Neuronal stem cell (in vitro differentiated cells): ENCODE measurements around the gene OPRM1.

Source experiments
- DNase-seq: peaks from one replicate; pipeline ENCODE4 v3.0.0-alpha.2; 2013; ENCODE audit warnings: low spot score
- H2AFZ ChIP-seq: one replicate; pipeline ENCODE4 v1.6.1; 2013; ENCODE audit warnings: mild to moderate bottlenecking, low read length, inconsistent platforms
- H2AK5ac ChIP-seq: 2 replicates; pipeline ENCODE4 v1.6.1; 2013; ENCODE audit warnings: low read depth, mild to moderate bottlenecking, inconsistent platforms, low read length, moderate library complexity, mixed read lengths
- H2BK120ac ChIP-seq: 2 replicates; pipeline ENCODE4 v1.6.1; 2013; ENCODE audit warnings: low read depth, mild to moderate bottlenecking, inconsistent platforms, low read length, moderate library complexity, mixed read lengths
- H2BK12ac ChIP-seq: one replicate; pipeline ENCODE4 v1.6.1; 2013; ENCODE audit warnings: low read length, inconsistent platforms
- H2BK15ac ChIP-seq: 2 replicates; pipeline ENCODE4 v1.6.1; 2013; ENCODE audit warnings: mild to moderate bottlenecking, low read length, inconsistent platforms, mixed read lengths
- H2BK5ac ChIP-seq: one replicate; pipeline ENCODE4 v1.6.1; 2013; ENCODE audit warnings: inconsistent platforms, mild to moderate bottlenecking, low read length, moderate library complexity
- H3K14ac ChIP-seq: one replicate; pipeline ENCODE4 v1.6.1; 2013; ENCODE audit warnings: low read length, inconsistent platforms
- H3K18ac ChIP-seq: 2 replicates; pipeline ENCODE4 v1.6.1; 2013; ENCODE audit warnings: low read length, inconsistent platforms
- H3K23ac ChIP-seq: 2 replicates; pipeline ENCODE4 v1.6.1; 2013; ENCODE audit warnings: low read depth, mild to moderate bottlenecking, mixed read lengths, low read length, inconsistent platforms; ENCODE audit not compliant: poor library complexity
- H3K27ac ChIP-seq: replicated peaks from 3 replicates; pipeline ENCODE4 v1.5.1; 2013; ENCODE audit warnings: low read length, inconsistent platforms
- H3K27me3 ChIP-seq, 3 experiments: 2 replicates each; pipeline ENCODE4 v1.6.1; 2013; ENCODE audit warnings: low read length in 3 of 3, mild to moderate bottlenecking in 2 of 3, inconsistent platforms in 1 of 3, low read depth in 1 of 3, mixed read lengths in 1 of 3, moderate library complexity in 1 of 3; ENCODE audit not compliant: control insufficient read depth in 3 of 3, insufficient read depth in 3 of 3
- H3K36me3 ChIP-seq, 2 donors: replicated peaks in 1 of 2; 2 replicates each; pipeline ENCODE4 v1.6.1; 2013; ENCODE audit warnings: low read length in 2 of 2; ENCODE audit not compliant: control insufficient read depth in 2 of 2, insufficient read depth in 2 of 2
- H3K4ac ChIP-seq: 2 replicates; pipeline ENCODE4 v1.6.1; 2013; ENCODE audit warnings: inconsistent platforms, mild to moderate bottlenecking, low read length, moderate library complexity
- H3K4me1 ChIP-seq, 2 donors: 1 replicate in 1 of 2; 2 replicates in 1 of 2; pipeline ENCODE4 v1.6.1; 2013; ENCODE audit warnings: low read length in 2 of 2, low read depth in 1 of 2; ENCODE audit not compliant: control insufficient read depth in 2 of 2, insufficient read depth in 1 of 2
- H3K4me2 ChIP-seq: one replicate; pipeline ENCODE4 v1.6.1; 2013; ENCODE audit warnings: mild to moderate bottlenecking, low read length, inconsistent platforms; ENCODE audit not compliant: insufficient read depth, poor library complexity, severe bottlenecking
- H3K4me3 ChIP-seq, 2 donors: 2 replicates each; pipeline ENCODE4 v1.5.1; 2013; ENCODE audit warnings: low read length in 2 of 2, mild to moderate bottlenecking in 2 of 2, inconsistent platforms in 1 of 2, moderate library complexity in 1 of 2
- H3K79me1 ChIP-seq: one replicate; pipeline ENCODE4 v1.6.1; 2013; ENCODE audit warnings: low read depth, mild to moderate bottlenecking, inconsistent platforms, low read length, moderate library complexity
- H3K9ac ChIP-seq: one replicate; pipeline ENCODE4 v1.6.1; 2013; ENCODE audit warnings: mild to moderate bottlenecking, low read depth, low read length, inconsistent platforms; ENCODE audit not compliant: poor library complexity
- H3K9me3 ChIP-seq, 2 donors: replicated peaks in 1 of 2; 2 replicates each; pipeline versions ENCODE3 to v1.6.1; 2013; ENCODE audit warnings: low read length in 2 of 2, mild to moderate bottlenecking in 2 of 2, inconsistent platforms in 1 of 2, low read depth in 1 of 2, mixed read lengths in 1 of 2, moderate library complexity in 1 of 2; ENCODE audit not compliant: control insufficient read depth in 2 of 2, insufficient read depth in 1 of 2
- H4K8ac ChIP-seq: one replicate; pipeline ENCODE4 v1.6.1; 2013; ENCODE audit warnings: low read depth, mild to moderate bottlenecking, inconsistent platforms, low read length, moderate library complexity
- H4K91ac ChIP-seq: one replicate; pipeline ENCODE4 v1.6.1; 2013; ENCODE audit warnings: low read length, low read depth, mild to moderate bottlenecking, inconsistent platforms; ENCODE audit not compliant: poor library complexity
- WGBS, 2 donors: extraction: QIAGEN DNeasy Blood & Tissue Kit; methylation state at CpG; one replicate each; pipeline ENCODE4 v1.1.7; 2013; ENCODE audit warnings: missing lambda C conversion rate in 2 of 2, mixed read lengths in 1 of 2; ENCODE audit not compliant: insufficient read length in 2 of 2, insufficient replicate concordance in 1 of 2; ENCODE audit errors: extremely low coverage in 2 of 2; 5-methylcytosine and 5-hydroxymethylcytosine counted together

OPRM1 gene

GRCh38 chr6:154295733-154296132, 256.7 kb downstream of the OPRM1 start:
- H2AFZ ChIP-seq, result no peak overlapping the region
- no peaks in the 10 kb centered on the region for H3K9me3 ChIP-seq
- no peak overlapping the region for H3K4ac ChIP-seq
- no peak overlapping the region for H2BK12ac ChIP-seq
- no peak overlapping the region for H3K4me2 ChIP-seq
- H3K18ac ChIP-seq, result no peak overlapping the region
- H2BK15ac ChIP-seq, result no peak overlapping the region
- no peaks in the 10 kb centered on the region for H3K27me3 ChIP-seq
- no peak overlapping the region for H3K14ac ChIP-seq
- DNase-seq, result no peak
- H3K23ac ChIP-seq, result no peak overlapping the region
- peaks cover 3% of the 10 kb centered on the region in 2 donors for H3K4me1 ChIP-seq
- H3K9ac ChIP-seq, result no peak overlapping the region
- no peak overlapping the region for H2AK5ac ChIP-seq
- no peak overlapping the region for H4K8ac ChIP-seq
- no peak overlapping the region for H2BK5ac ChIP-seq
- H2BK120ac ChIP-seq, result no peak overlapping the region
- no peak overlapping the region for H3K4me3 ChIP-seq
- no peak overlapping the region for H4K91ac ChIP-seq
- no peaks in the 10 kb centered on the region for H3K36me3 ChIP-seq
- H3K27ac ChIP-seq, result no peak overlapping the region
- WGBS, 2 donors, result no CpG with 5 or more reads among the region's 4 CpGs
- H3K79me1 ChIP-seq, result no peaks in the 10 kb centered on the region
